Adipocyte (in vitro differentiated cells): Measurements from ENCODE around the gene CCL5.

Experiments used
- DNase-seq: peaks from one replicate; pipeline ENCODE4 v3.0.0-alpha.2; 2015; ENCODE audit warnings: low read depth
- H3K27me3 ChIP-seq: replicated peaks from 2 replicates; pipeline ENCODE4 v1.7.0; 2013; ENCODE audit warnings: mild to moderate bottlenecking, low read length, moderate library complexity; ENCODE audit not compliant: control insufficient read depth, insufficient read depth
- H3K36me3 ChIP-seq: 2 replicates; pipeline ENCODE4 v1.7.0; 2013; ENCODE audit warnings: low read length, mild to moderate bottlenecking, moderate library complexity; ENCODE audit not compliant: control insufficient read depth, insufficient read depth, severe bottlenecking
- H3K4me1 ChIP-seq: 2 replicates; pipeline ENCODE4 v1.7.0; 2013; ENCODE audit warnings: mild to moderate bottlenecking, low read length, moderate library complexity; ENCODE audit not compliant: control insufficient read depth, insufficient read depth
- H3K4me3 ChIP-seq: 2 replicates; pipeline ENCODE4 v1.7.0; 2013; ENCODE audit warnings: mild to moderate bottlenecking, low read length, moderate library complexity
- H3K9ac ChIP-seq: 2 replicates; pipeline ENCODE4 v1.7.0; 2013; ENCODE audit warnings: mild to moderate bottlenecking, low read length, moderate library complexity
- H3K9me3 ChIP-seq: 2 replicates; pipeline ENCODE4 v1.7.0; 2013; ENCODE audit warnings: mild to moderate bottlenecking, low read length, moderate library complexity; ENCODE audit not compliant: control insufficient read depth

CCL5 gene

GRCh38 chr17:35864853-35865252 lies 15.3 kb downstream of the CCL5 start:
- H3K27me3 ChIP-seq = no peaks in the 10 kb centered on the region
- no peak for DNase-seq
- peaks cover 17% of the 10 kb centered on the region for H3K4me1 ChIP-seq
- H3K36me3 ChIP-seq = no peaks in the 10 kb centered on the region
- H3K9ac ChIP-seq = no peak overlapping the region
- no peaks in the 10 kb centered on the region for H3K9me3 ChIP-seq
- no peak overlapping the region for H3K4me3 ChIP-seq

GRCh38 chr17:35856603-35857002 lies 23.6 kb downstream of the CCL5 start:
- Histone ChIP-seq H3K4me3 (no peak overlapping the region), H3K36me3 (peaks cover 4% of the 10 kb centered on the region), H3K4me1 (peaks cover 12% of the 10 kb centered on the region), H3K9me3 (no peaks in the 10 kb centered on the region), H3K9ac (no peak overlapping the region), H3K27me3 (no peaks in the 10 kb centered on the region)
- no peak for DNase-seq

GRCh38 chr17:35855965-35856364 lies 24.2 kb downstream of the CCL5 start:
- Histone ChIP-seq H3K4me3 (no peak overlapping the region), H3K9ac (no peak overlapping the region), H3K27me3 (no peaks in the 10 kb centered on the region), H3K4me1 (peaks cover 12% of the 10 kb centered on the region), H3K36me3 (peaks cover 10% of the 10 kb centered on the region), H3K9me3 (no peaks in the 10 kb centered on the region)
- DNase-seq = no peak

- H3K4me3 ChIP-seq = no peak overlapping the region
- H3K27me3 ChIP-seq = no peaks in the 10 kb centered on the region
- H3K36me3 ChIP-seq = peaks cover 52% of the 10 kb centered on the region
- no peak overlapping the region for H3K9ac ChIP-seq
- H3K9me3 ChIP-seq = no peaks in the 10 kb centered on the region
- peaks cover 21% of the 10 kb centered on the region for H3K4me1 ChIP-seq
- peak; percentile 74 for DNase-seq
Measured at GRCh38 chr17:35849469-35850348, 30.5 kb downstream of the CCL5 start.

GRCh38 chr17:35847633-35848373 lies 32.4 kb downstream of the CCL5 start:
- no peaks in the 10 kb centered on the region for H3K9me3 ChIP-seq
- H3K36me3 ChIP-seq = peaks cover 70% of the 10 kb centered on the region
- no peaks in the 10 kb centered on the region for H3K27me3 ChIP-seq
- H3K9ac ChIP-seq = peak overlapping the region; percentile 40
- no peak overlapping the region for H3K4me3 ChIP-seq
- peaks cover 21% of the 10 kb centered on the region for H3K4me1 ChIP-seq
- DNase-seq = no peak

GRCh38 chr17:35847006-35847405 lies 33.2 kb downstream of the CCL5 start:
- peak overlapping the region; percentile 40 for H3K9ac ChIP-seq
- peaks cover 21% of the 10 kb centered on the region for H3K4me1 ChIP-seq
- no peak overlapping the region for H3K4me3 ChIP-seq
- H3K9me3 ChIP-seq = no peaks in the 10 kb centered on the region
- H3K36me3 ChIP-seq = peaks cover 78% of the 10 kb centered on the region
- no peak for DNase-seq
- H3K27me3 ChIP-seq = no peaks in the 10 kb centered on the region

GRCh38 chr17:35846055-35846809 lies 33.9 kb downstream of the CCL5 start:
- H3K27me3 ChIP-seq = no peaks in the 10 kb centered on the region
- peak; percentile 46 for DNase-seq
- peaks cover 23% of the 10 kb centered on the region for H3K4me1 ChIP-seq
- H3K36me3 ChIP-seq = peaks cover 82% of the 10 kb centered on the region
- H3K4me3 ChIP-seq = no peak overlapping the region
- H3K9me3 ChIP-seq = no peaks in the 10 kb centered on the region
- H3K9ac ChIP-seq = no peak overlapping the region

- H3K27me3 ChIP-seq = no peaks in the 10 kb centered on the region
- H3K36me3 ChIP-seq = peaks cover 85% of the 10 kb centered on the region
- no peak overlapping the region for H3K9ac ChIP-seq
- H3K4me3 ChIP-seq = no peak overlapping the region
- H3K4me1 ChIP-seq = peaks cover 25% of the 10 kb centered on the region
- H3K9me3 ChIP-seq = no peaks in the 10 kb centered on the region
- no peak for DNase-seq
Measured at GRCh38 chr17:35844547-35844946, 35.6 kb downstream of the CCL5 start.

GRCh38 chr17:35843698-35844097 lies 36.5 kb downstream of the CCL5 start:
- no peak overlapping the region for H3K9ac ChIP-seq
- H3K36me3 ChIP-seq = peaks cover 85% of the 10 kb centered on the region
- no peak for DNase-seq
- peaks cover 25% of the 10 kb centered on the region for H3K4me1 ChIP-seq
- H3K9me3 ChIP-seq = no peaks in the 10 kb centered on the region
- no peaks in the 10 kb centered on the region for H3K27me3 ChIP-seq
- H3K4me3 ChIP-seq = no peak overlapping the region

- Histone ChIP-seq H3K9me3 (no peaks in the 10 kb centered on the region), H3K27me3 (no peaks in the 10 kb centered on the region), H3K4me1 (peaks cover 18% of the 10 kb centered on the region), H3K9ac (no peak overlapping the region), H3K36me3 (peaks cover 86% of the 10 kb centered on the region), H3K4me3 (no peak overlapping the region)
- DNase-seq = no peak
Measured at GRCh38 chr17:35842239-35842638, 37.9 kb downstream of the CCL5 start.

- H3K36me3 ChIP-seq = peaks cover 91% of the 10 kb centered on the region
- H3K9ac ChIP-seq = no peak overlapping the region
- H3K4me3 ChIP-seq = no peak overlapping the region
- H3K27me3 ChIP-seq = no peaks in the 10 kb centered on the region
- peak; percentile 15 for DNase-seq
- peaks cover 10% of the 10 kb centered on the region for H3K4me1 ChIP-seq
- H3K9me3 ChIP-seq = no peaks in the 10 kb centered on the region
Measured at GRCh38 chr17:35841505-35841904, 38.7 kb downstream of the CCL5 start.
